Inferior parietal cortex (tissue), 1 donor: ENCODE measurements around the gene DOCK2.
"Not testable (repeated sequence)": the region's sequence is repeated elsewhere in the genome, so short reads cannot be mapped to it uniquely, and the experiment has no call there.

ENCODE experiments used
- DNase-seq: peaks from one replicate; pipeline ENCODE4 v3.0.0-alpha.2; 2016; ENCODE audit errors: extremely low spot score

Gene DOCK2

GRCh38 chr5:169756071-169756765, 119.1 kb downstream of the DOCK2 start:
- DNase-seq, result no peak

DNA sequence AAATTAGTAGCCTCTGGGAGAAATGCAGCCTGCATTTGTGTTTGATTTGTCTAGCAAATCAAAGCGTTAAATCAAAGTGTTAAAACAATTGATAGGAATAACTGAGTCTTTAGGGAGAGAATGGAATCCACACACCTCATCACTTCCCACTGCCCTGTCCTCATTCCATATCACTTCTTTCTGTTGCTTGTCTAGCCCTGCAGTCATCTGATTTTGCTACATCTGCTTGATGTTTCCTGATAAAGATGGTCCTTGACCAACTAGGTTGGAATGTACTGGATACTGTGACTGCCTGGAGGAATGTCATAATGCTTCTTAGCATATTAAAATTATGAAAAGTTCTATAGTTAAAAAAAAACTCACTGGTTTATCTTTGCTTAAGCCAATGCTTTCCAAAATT, 119.9 kb downstream of the DOCK2 start:
- DNase-seq, result no peak

DNA sequence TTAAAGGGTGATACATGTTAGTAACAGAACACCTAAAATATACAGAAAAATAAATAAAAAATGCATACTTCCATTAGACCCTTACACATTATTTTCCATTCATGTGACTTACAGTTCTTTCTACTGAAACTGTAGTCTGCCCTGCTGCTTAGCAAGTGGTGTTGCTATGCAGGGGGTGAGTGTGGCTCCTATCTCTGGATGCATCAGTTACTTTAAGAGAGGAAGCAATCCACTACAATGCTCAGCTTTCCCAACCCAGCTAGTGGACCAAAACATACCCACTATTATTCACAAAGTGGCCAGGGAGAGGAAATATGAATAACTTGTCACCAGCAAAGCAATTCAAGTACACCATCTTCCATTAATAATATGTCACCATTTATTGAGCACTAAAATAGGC, 121.8 kb downstream of the DOCK2 start:
- DNase-seq, result no peak

- DNase-seq, result no peak
Measured at GRCh38 chr5:169760229-169760628, 123.2 kb downstream of the DOCK2 start.

DNA sequence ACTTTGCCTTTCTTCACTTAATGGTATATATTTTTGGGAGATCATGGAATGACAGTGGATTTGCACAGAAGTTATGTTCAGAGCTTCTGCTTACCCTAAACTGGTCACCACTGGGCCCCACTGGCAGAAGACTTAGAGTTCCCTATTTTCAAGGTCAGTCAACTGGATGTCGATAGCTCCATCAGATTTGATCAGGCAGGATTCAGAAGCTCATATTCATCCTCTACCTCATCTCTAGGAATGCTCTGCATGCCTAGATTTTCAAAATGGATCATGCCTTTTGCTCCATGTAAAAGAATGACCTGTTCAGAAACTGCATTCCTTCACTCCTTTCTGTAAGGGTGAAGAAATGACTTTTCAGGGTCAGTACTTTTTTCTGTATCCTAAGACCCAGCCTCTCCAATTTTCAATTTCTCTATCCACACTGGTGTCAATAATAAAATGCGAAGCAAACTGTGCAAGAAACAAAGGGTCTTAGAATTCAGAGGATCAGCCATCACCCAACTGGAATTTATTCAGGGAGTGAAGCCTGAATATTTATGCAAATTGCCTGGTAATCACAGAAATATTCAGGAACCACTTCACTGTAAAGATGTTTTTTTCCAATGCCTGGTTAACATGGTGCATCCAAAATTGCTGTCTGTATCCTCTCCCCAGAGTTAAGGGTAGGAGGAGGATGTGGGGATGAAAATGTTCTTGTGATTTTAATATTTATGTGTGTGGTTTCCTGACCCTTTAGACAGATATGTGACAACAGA, 125.4 kb downstream of the DOCK2 start:
- DNase-seq, result no peak

GRCh38 chr5:169763376-169764017, 126.4 kb downstream of the DOCK2 start:
- no peak for DNase-seq

- no peak for DNase-seq
Measured at GRCh38 chr5:169764018-169764378, 126.9 kb downstream of the DOCK2 start.

GRCh38 chr5:169765176-169765996, 128.3 kb downstream of the DOCK2 start:
- no peak for DNase-seq

DNA sequence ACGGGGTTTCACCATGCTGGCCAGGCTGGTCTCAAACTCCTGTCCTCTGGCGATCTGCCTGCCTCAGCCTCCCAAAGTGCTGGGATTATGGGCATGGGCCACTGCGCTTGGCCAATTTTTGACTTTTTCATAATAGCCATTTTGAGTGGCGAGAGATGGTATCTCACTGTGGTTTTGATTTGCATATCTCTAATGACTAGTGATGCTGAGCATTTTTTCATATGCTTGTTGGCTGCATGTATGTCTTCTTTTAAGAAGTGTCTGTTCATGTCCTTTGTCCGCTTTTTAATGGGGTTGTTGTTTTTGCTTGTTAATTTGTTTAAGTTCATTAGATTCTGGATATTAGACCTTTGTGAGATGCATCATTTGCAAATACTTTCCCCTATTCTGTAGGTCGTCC, 129.9 kb downstream of the DOCK2 start:
- not testable (repeated sequence) for DNase-seq

- no peak for DNase-seq
Measured at GRCh38 chr5:169767938-169768337, 130.9 kb downstream of the DOCK2 start.

GRCh38 chr5:169768416-169768815, 131.3 kb downstream of the DOCK2 start:
- no peak for DNase-seq

- no peak for DNase-seq
Measured at GRCh38 chr5:169770109-169770508, 133.0 kb downstream of the DOCK2 start.

DNA sequence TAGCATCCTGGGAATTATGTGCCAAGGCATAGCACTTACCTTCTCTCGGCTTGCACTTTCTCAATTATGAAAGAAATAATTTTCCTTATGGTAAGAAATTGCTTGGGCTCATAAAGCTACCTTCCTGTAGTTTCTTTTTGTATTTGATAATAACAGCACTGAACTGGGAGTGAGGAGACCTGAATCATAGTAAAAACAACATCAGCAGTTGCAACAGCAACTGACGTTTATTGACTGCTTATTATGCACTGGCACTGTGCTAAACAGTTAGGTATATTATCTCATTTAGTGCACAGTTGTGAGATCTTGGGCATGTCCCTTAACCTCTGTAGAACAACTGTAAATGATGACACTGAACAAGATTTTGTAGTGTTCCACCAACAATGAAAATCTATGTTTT, 135.2 kb downstream of the DOCK2 start:
- DNase-seq, result no peak

- no peak for DNase-seq
Measured at GRCh38 chr5:169772688-169773087, 135.6 kb downstream of the DOCK2 start.

DNA sequence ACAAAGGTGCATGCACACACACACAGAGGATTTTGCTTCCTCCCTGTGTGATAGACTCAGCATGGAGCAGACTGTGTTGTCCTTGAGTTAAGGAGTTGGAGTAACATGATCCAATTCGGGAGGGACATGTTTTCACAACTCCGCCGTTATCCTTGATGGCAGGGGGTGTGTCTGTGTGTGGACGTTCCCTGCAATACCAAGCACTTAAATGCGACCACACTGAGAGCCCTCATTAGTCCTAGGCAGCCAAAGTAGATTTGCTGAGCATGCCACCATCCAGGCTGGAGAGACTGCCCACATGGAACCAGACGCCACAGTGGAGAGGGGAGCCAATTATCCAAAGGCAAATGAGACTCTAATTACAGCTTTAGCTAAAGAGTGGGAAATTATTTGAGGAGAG, 140.1 kb downstream of the DOCK2 start:
- no peak for DNase-seq

GRCh38 chr5:169778622-169779596, 141.8 kb downstream of the DOCK2 start:
- no peak for DNase-seq

GRCh38 chr5:169781420-169782345, 144.6 kb downstream of the DOCK2 start:
- DNase-seq, result no peak

DNA sequence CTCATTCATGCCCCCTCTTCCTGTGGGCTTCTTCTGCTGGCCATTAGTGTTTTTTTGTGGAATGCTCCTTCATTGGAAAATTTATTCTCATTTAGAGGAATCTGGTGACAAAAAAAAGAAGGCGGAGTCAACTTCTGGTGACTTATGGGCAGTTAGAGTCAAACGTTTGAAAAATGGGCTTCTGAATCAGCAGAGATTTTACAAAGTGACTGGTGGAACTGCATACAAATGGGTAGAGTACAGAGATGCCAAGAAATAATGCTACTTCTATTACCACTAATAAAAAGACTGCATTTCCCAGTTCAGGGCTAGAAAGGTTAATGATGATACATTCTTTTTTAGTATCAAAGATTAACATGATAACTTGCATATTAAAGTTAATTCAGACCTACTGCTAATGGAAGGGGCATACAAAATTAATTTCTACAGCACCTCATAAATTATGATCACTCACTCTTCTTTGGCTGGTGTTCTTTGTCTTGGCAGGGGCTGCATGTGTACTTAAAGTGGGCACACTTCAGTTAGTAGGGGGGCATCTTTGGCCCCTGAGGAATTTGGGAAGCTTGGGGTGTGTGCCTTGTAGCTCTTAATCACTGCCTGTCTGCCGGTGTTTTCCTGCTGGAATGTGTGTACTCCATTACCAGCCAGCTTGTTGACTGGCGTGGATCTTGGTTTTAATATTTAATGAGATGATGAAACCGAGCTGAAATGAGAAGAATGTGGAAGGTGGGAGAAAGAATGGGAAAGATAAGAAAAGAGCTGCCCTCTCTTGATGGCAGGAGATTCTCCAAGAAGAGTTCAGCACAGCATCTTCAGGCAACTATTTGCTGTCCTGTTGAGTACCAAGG, 148.9 kb downstream of the DOCK2 start:
- DNase-seq, result no peak

GRCh38 chr5:169788168-169788567, 151.1 kb downstream of the DOCK2 start:
- DNase-seq, result no peak
